GM12892 (cell line): Measurements from ENCODE around the gene SYCP3.

Source experiments
- POLR2A ChIP-seq: IDR thresholded peaks from 2 replicates; pipeline ENCODE4 v1.6.1; 2011; ENCODE audit warnings: low read depth, low read length, control low read depth
- POLR2AphosphoS5 ChIP-seq: IDR thresholded peaks from 2 replicates; pipeline ENCODE4 v1.6.1; 2011; ENCODE audit warnings: low read depth, low read length, control low read depth
- TAF1 ChIP-seq: IDR thresholded peaks from 2 replicates; pipeline ENCODE4 v1.6.1; 2011; ENCODE audit warnings: low read depth, mild to moderate bottlenecking, control low read depth, low read length, borderline replicate concordance

- TF ChIP-seq TAF1 (no peak), POLR2A (no peak), POLR2AphosphoS5 (no peak)
Measured at GRCh38 chr12:101746661-101747060, 7.4 kb upstream of the SYCP3 start.
